IMR-90 (cell line): ENCODE data around the gene OTOGL. TPM values are rescaled to one million over a fixed set of nuclear protein-coding genes. Genes with fewer than 3 reads are reported as not detected.
A peak's percentile ranks its signal among the peaks of the same experiment; 100 is the strongest.

Experiments used
- ATAC-seq: fragments of 200-7000 bp; cut with Tn5 transposase; 2 replicates; pipeline ENCODE4 v1.9.1; 2020; ENCODE audit warnings: low read depth, mild to moderate bottlenecking, moderate library complexity
- BruUV-seq: library from RNA; stranded (reverse); fragments of 400-500 nt; replicated peaks from 2 replicates; lab custom pipeline; 2021; lab: Mats Ljungman, UMichigan
- CTCF ChIA-PET: fragments of 300-600 bp; formaldehyde crosslinking; extraction: SDS; loops from one replicate; lab custom pipeline; 2021; ENCODE audit warnings: antibody characterized with exemption; lab: Yijun Ruan, JAX
- POLR2A ChIA-PET: fragments of 300-600 bp; sonication (Branson Sonifier 250); formaldehyde crosslinking; loops from one replicate; lab custom pipeline; 2022; ENCODE audit warnings: antibody characterized with exemption; ENCODE audit not compliant: unreplicated experiment; lab: Charles Lee
- DNase-seq: peaks from one replicate; pipeline ENCODE4 v3.0.0; 2013
- H2AFZ ChIP-seq: replicated peaks from 2 replicates; pipeline ENCODE3; 2013; ENCODE audit warnings: low read length, mild to moderate bottlenecking; ENCODE audit not compliant: poor library complexity
- H2AK5ac ChIP-seq: 2 replicates; pipeline ENCODE4 v1.6.1; 2013; ENCODE audit warnings: low read depth, low read length, inconsistent platforms
- H2AK9ac ChIP-seq: replicated peaks from 2 replicates; pipeline ENCODE3; 2013; ENCODE audit warnings: mild to moderate bottlenecking, low read depth, low read length, moderate library complexity; ENCODE audit not compliant: poor library complexity
- H2BK120ac ChIP-seq: 2 replicates; pipeline ENCODE4 v1.6.1; 2013; ENCODE audit warnings: low read depth, low read length, inconsistent platforms
- H2BK15ac ChIP-seq: 3 replicates; pipeline ENCODE4 v1.6.1; 2013; ENCODE audit warnings: low read depth, low read length, inconsistent platforms
- H2BK20ac ChIP-seq: 2 replicates; pipeline ENCODE4 v1.6.1; 2013; ENCODE audit warnings: low read depth, mild to moderate bottlenecking, inconsistent platforms, low read length, moderate library complexity
- H2BK5ac ChIP-seq: 2 replicates; pipeline ENCODE4 v1.6.1; 2013; ENCODE audit warnings: mild to moderate bottlenecking, low read depth, low read length, inconsistent platforms; ENCODE audit not compliant: poor library complexity, severe bottlenecking
- H3K14ac ChIP-seq: replicated peaks from 2 replicates; pipeline ENCODE4 v1.6.1; 2013; ENCODE audit warnings: low read depth, low read length, inconsistent platforms
- H3K18ac ChIP-seq: 2 replicates; pipeline ENCODE4 v1.6.1; 2013; ENCODE audit warnings: low read depth, low read length, control low read depth
- H3K23ac ChIP-seq: 2 replicates; pipeline ENCODE4 v1.6.1; 2013; ENCODE audit warnings: low read depth, low read length, inconsistent platforms
- H3K27ac ChIP-seq: 2 replicates; pipeline ENCODE4 v1.5.1; 2013; ENCODE audit warnings: mild to moderate bottlenecking, control low read depth, low read length; ENCODE audit not compliant: insufficient read depth
- H3K27me3 ChIP-seq: 2 replicates; pipeline ENCODE4 v1.6.1; 2013; ENCODE audit warnings: low read length; ENCODE audit not compliant: control insufficient read depth, insufficient read depth
- H3K36me3 ChIP-seq: 2 replicates; pipeline ENCODE4 v1.6.1; 2013; ENCODE audit warnings: low read length, mixed read lengths; ENCODE audit not compliant: control insufficient read depth, insufficient read depth
- H3K4ac ChIP-seq: 2 replicates; pipeline ENCODE4 v1.6.1; 2013; ENCODE audit warnings: low read depth, low read length, inconsistent platforms
- H3K4me1 ChIP-seq: 2 replicates; pipeline ENCODE4 v1.6.1; 2013; ENCODE audit warnings: low read length, mixed read lengths; ENCODE audit not compliant: control insufficient read depth, insufficient read depth
- H3K4me2 ChIP-seq: 2 replicates; pipeline ENCODE4 v1.6.1; 2013; ENCODE audit warnings: low read depth, mild to moderate bottlenecking, control low read depth, low read length, moderate library complexity
- H3K4me3 ChIP-seq: 2 replicates; pipeline ENCODE4 v1.5.1; 2013; ENCODE audit warnings: low read depth, mild to moderate bottlenecking, control low read depth, low read length, moderate library complexity; ENCODE audit not compliant: insufficient read depth
- H3K56ac ChIP-seq: 2 replicates; pipeline ENCODE4 v1.6.1; 2013; ENCODE audit warnings: low read length, inconsistent platforms; ENCODE audit not compliant: insufficient read depth; ENCODE audit errors: extremely low read depth
- H3K79me1 ChIP-seq, 2 experiments: 2 replicates each; pipeline ENCODE4 v1.6.1; 2013; ENCODE audit warnings: low read length in 2 of 2, inconsistent platforms in 1 of 2, low read depth in 1 of 2
- H3K9ac ChIP-seq: 2 replicates; pipeline ENCODE4 v1.6.1; 2013; ENCODE audit warnings: low read depth, low read length, control low read depth
- H3K9me1 ChIP-seq: 2 replicates; pipeline ENCODE4 v1.6.1; 2013; ENCODE audit warnings: low read length, inconsistent platforms; ENCODE audit not compliant: insufficient read depth
- H3K9me3 ChIP-seq: 2 replicates; pipeline ENCODE4 v1.6.1; 2013; ENCODE audit warnings: low read length; ENCODE audit not compliant: control insufficient read depth, insufficient read depth
- H4K20me1 ChIP-seq: 2 replicates; pipeline ENCODE4 v1.6.1; 2013; ENCODE audit warnings: low read length, inconsistent platforms; ENCODE audit not compliant: insufficient read depth
- H4K5ac ChIP-seq: 2 replicates; pipeline ENCODE4 v1.6.1; 2013; ENCODE audit warnings: mild to moderate bottlenecking, low read depth, low read length, control low read depth
- H4K8ac ChIP-seq, 2 experiments: 2 replicates each; pipeline ENCODE4 v1.6.1; 2013; ENCODE audit warnings: low read depth in 2 of 2, low read length in 2 of 2, control low read depth in 1 of 2, inconsistent platforms in 1 of 2
- H4K91ac ChIP-seq: 2 replicates; pipeline ENCODE4 v1.6.1; 2013; ENCODE audit warnings: low read depth, low read length, inconsistent platforms; ENCODE audit not compliant: insufficient read depth
- RFX5 ChIP-seq: IDR thresholded peaks from 2 replicates; pipeline ENCODE4 v1.8.0; 2012; ENCODE audit warnings: low read depth, mild to moderate bottlenecking, low read length, moderate library complexity
- WGBS, 2 experiments: methylation state at CpG; one replicate each; pipeline versions ENCODE4 v1.1.5 to v1.1.7; 2013; ENCODE audit warnings: missing lambda C conversion rate in 2 of 2; ENCODE audit not compliant: insufficient read length in 1 of 2; ENCODE audit errors: extremely low coverage in 2 of 2; 5-methylcytosine and 5-hydroxymethylcytosine counted together
- dilution Hi-C: fragments of 300-500 bp; cut with HindIII; formaldehyde crosslinking; loops from one replicate; pipeline ENCODE4 v1.14.3; 2018; ENCODE audit warnings: low sequenced_read_pairs; ENCODE audit not compliant: unreplicated experiment
- in situ Hi-C: fragments of 300-500 bp; cut with MboI; formaldehyde crosslinking; loops from 3 replicates; pipeline ENCODE4 v1.14.3; 2019; ENCODE audit warnings: low sequenced_read_pairs, inconsistent platforms, mixed read lengths
- intact Hi-C: fragments of 100-400 bp; cut with micrococcal nuclease; formaldehyde crosslinking; loops from 2 replicates; pipeline ENCODE4 v1.10.0; 2022
- polyA plus RNA-seq, 3 experiments: library from polyadenylated mRNA; depleted of rRNA; stranded (reverse); fragments of >200 nt; gene quantifications; 2 replicates each; pipeline ENCODE4 v1.2.3, GENCODE V29; 2012; ENCODE audit warnings: low replicate concordance in 1 of 3
- total RNA-seq: library from RNA; depleted of rRNA; stranded (reverse); fragments of >200 nt; gene quantifications from 2 replicates; pipeline ENCODE4 v1.2.3, GENCODE V29; 2012
- TF ChIP-seq, protein P1 (sequence below): fragments of 150-350 bp; IDR thresholded peaks from 2 replicates; pipeline ENCODE4 v1.6.1; 2016; ENCODE audit warnings: low read depth, mild to moderate bottlenecking, low read length, moderate library complexity, borderline replicate concordance

The OTOGL gene
- total and polyA plus RNA-seq, 2 of the 4 experiments (the other 2 are of a cell fraction) = 0.10 to 0.18 TPM

- Histone ChIP-seq H3K27me3 (no peaks in the 10 kb centered on the region), H3K4ac (no peak overlapping the region), H3K4me3 (no peak overlapping the region), H3K18ac (no peak overlapping the region), H3K14ac (no peak overlapping the region), H4K5ac (no peak overlapping the region), H3K9me1 (no peaks in the 10 kb centered on the region), H3K4me1 (0 out of 2 replicates have a peak, but pooled peaks cover 1% of the 10 kb centered on the region), H3K79me1 (no peaks in the 10 kb centered on the region), H2BK5ac (no peak overlapping the region), H4K91ac (no peak overlapping the region), H4K8ac (no peak overlapping the region), H3K9me3 (no peaks in the 10 kb centered on the region), H3K27ac (no peak overlapping the region), H4K20me1 (no peaks in the 10 kb centered on the region), H2BK15ac (no peak overlapping the region), H3K36me3 (no peaks in the 10 kb centered on the region), H3K9ac (no peak overlapping the region), H2AK9ac (no peak overlapping the region), H3K23ac (no peak overlapping the region), H2BK20ac (no peak overlapping the region), H2BK120ac (no peak overlapping the region), H2AFZ (no peak overlapping the region), H3K56ac (no peak overlapping the region), H2AK5ac (no peak overlapping the region), H3K4me2 (no peak overlapping the region)
- TF ChIP-seq, protein P1, sequence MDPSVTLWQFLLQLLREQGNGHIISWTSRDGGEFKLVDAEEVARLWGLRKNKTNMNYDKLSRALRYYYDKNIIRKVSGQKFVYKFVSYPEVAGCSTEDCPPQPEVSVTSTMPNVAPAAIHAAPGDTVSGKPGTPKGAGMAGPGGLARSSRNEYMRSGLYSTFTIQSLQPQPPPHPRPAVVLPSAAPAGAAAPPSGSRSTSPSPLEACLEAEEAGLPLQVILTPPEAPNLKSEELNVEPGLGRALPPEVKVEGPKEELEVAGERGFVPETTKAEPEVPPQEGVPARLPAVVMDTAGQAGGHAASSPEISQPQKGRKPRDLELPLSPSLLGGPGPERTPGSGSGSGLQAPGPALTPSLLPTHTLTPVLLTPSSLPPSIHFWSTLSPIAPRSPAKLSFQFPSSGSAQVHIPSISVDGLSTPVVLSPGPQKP = no peak
- no peak for TF ChIP-seq RFX5
- ATAC-seq (peak; percentile 48), DNase-seq (peak; percentile 15)
- BruUV-seq = no TSS peak
- CTCF ChIA-PET = no interaction called here
- dilution Hi-C loops = no loop called here
- in situ Hi-C loops = no loop called here
- POLR2A ChIA-PET = no interaction called here
- intact Hi-C loops = no loop called here
- WGBS, 2 experiments = no CpG with 5 or more reads among the region's 3 CpGs
Observed at GRCh38 chr12:80121661-80122060, 22.3 kb downstream of the OTOGL start.
